Astrocyte of the hippocampus (primary cell): Measurements from ENCODE around the gene INCA1.

Experiments used
- DNase-seq: peaks from one replicate; pipeline ENCODE4 v3.0.0; 2011; ENCODE audit warnings: low read depth, low spot score

Gene INCA1

GRCh38 chr17:4948931-4949320 is 48.4 kb downstream of the INCA1 start:
- DNase-seq = peak; percentile 95

- peak; percentile 94 for DNase-seq
Observed at GRCh38 chr17:4948166-4948930, 49.0 kb downstream of the INCA1 start, which contains the start of gene PFN1. PFN1 (minus strand) TSS chr17:4948530; CDS start chr17:4948394, 136 bp downstream.

- peak; percentile 79 for DNase-seq
Observed at GRCh38 chr17:4947411-4948165, 49.7 kb downstream of the INCA1 start.

GRCh38 chr17:4947010-4947410 is 50.3 kb downstream of the INCA1 start:
- DNase-seq = peak; percentile 48

GRCh38 chr17:4946312-4946976 is 50.9 kb downstream of the INCA1 start:
- no peak for DNase-seq

GRCh38 chr17:4945944-4946280 is 51.4 kb downstream of the INCA1 start:
- no peak for DNase-seq

- DNase-seq = peak; percentile 90
Observed at GRCh38 chr17:4945176-4945943, 52.0 kb downstream of the INCA1 start.

GRCh38 chr17:4944554-4945175 is 52.7 kb downstream of the INCA1 start:
- DNase-seq = no peak

GRCh38 chr17:4944163-4944553 is 53.2 kb downstream of the INCA1 start:
- DNase-seq = no peak

GRCh38 chr17:4942760-4943508 is 54.4 kb downstream of the INCA1 start:
- DNase-seq = no peak

- no peak for DNase-seq
Observed at GRCh38 chr17:4941319-4941610, 56.1 kb downstream of the INCA1 start.

GRCh38 chr17:4940555-4941318 is 56.6 kb downstream of the INCA1 start:
- DNase-seq = no peak

- DNase-seq = peak; percentile 99
Observed at GRCh38 chr17:4939796-4940554, 57.3 kb downstream of the INCA1 start, which contains the start of the genes RNF167 and SLC25A11. RNF167 (plus strand) TSS chr17:4940268; CDS start chr17:4940910, 642 bp downstream. SLC25A11 (minus strand) TSS chr17:4940046; CDS start chr17:4939910, 136 bp downstream.

GRCh38 chr17:4939546-4939795 is 57.9 kb downstream of the INCA1 start:
- no peak for DNase-seq

GRCh38 chr17:4938688-4939545 is 58.4 kb downstream of the INCA1 start:
- no peak for DNase-seq
